K562 (cell line): ENCODE data around the gene ATP9B. TPM values are rescaled to one million over a fixed set of nuclear protein-coding genes. Genes with fewer than 3 reads are reported as not detected.

Experiments used
- ATAC-seq: fragments of 200-7000 bp; cut with Tn5 transposase; 3 replicates; pipeline ENCODE4 v1.9.1; 2020; ENCODE audit warnings: moderate library complexity
- BruUV-seq: library from RNA; stranded (reverse); fragments of 400-500 nt; replicated peaks from 2 replicates; lab custom pipeline; 2021; lab: Mats Ljungman, UMichigan
- CTCF ChIA-PET: fragments of 300-600 bp; formaldehyde crosslinking; extraction: SDS; loops from one replicate; lab custom pipeline; 2021; ENCODE audit warnings: low intra/inter-chr PET ratio; lab: Yijun Ruan, JAX
- POLR2A ChIA-PET: fragments of 300-600, 350-650 bp; sonication (Branson Sonifier 250); formaldehyde crosslinking; extraction: SDS; loops from one replicate; lab custom pipeline; 2021; ENCODE audit warnings: antibody characterized with exemption, inconsistent platforms; lab: Yijun Ruan, JAX
- DNase-seq, 4 experiments: peaks; one replicate each; pipeline versions ENCODE4 v3.0.0 to v3.0.0-alpha.2; 2011 to 2018; ENCODE audit warnings: low spot score in 3 of 4, mixed read lengths in 3 of 4; ENCODE audit errors: extremely low read depth in 1 of 4
- FAIRE-seq: peaks from 2 replicates; lab custom pipeline; 2011; peaks lifted over from hg19 to GRCh38; lab: Jason Lieb, UNC
- H2AFZ ChIP-seq: 2 replicates; pipeline ENCODE4 v1.6.0; 2011; ENCODE audit warnings: low read depth, low read length, control low read depth, inconsistent platforms
- H3K27ac ChIP-seq: fragments of 200-600 bp; 3 replicates; pipeline ENCODE4 v1.8.0; 2011; ENCODE audit warnings: low read depth, mild to moderate bottlenecking, control low read depth, inconsistent platforms, low read length, moderate library complexity, mixed read lengths; ENCODE audit errors: extremely low read depth
- H3K27me3 ChIP-seq, 2 experiments: fragments of 300-600 bp in 1 of 2; 2 replicates in 1 of 2; 3 replicates in 1 of 2; pipeline versions ENCODE4 v1.6.0 to v1.8.0; 2011; ENCODE audit warnings: inconsistent platforms in 2 of 2, low read length in 2 of 2, mild to moderate bottlenecking in 1 of 2, mixed read lengths in 1 of 2, moderate library complexity in 1 of 2; ENCODE audit not compliant: control insufficient read depth in 2 of 2, insufficient read depth in 2 of 2
- H3K36me3 ChIP-seq: fragments of 300-600 bp; 3 replicates; pipeline ENCODE4 v1.8.0; 2011; ENCODE audit warnings: mild to moderate bottlenecking, low read length, inconsistent platforms; ENCODE audit not compliant: control insufficient read depth, insufficient read depth
- H3K4me1 ChIP-seq, 2 experiments: fragments of 200-600 bp in 1 of 2; replicated peaks in 1 of 2; 2 replicates in 1 of 2; 3 replicates in 1 of 2; pipeline versions ENCODE4 v1.5.1 to v1.8.0; 2011; ENCODE audit warnings: inconsistent platforms in 2 of 2, low read length in 2 of 2, mild to moderate bottlenecking in 1 of 2, mixed read lengths in 1 of 2, moderate library complexity in 1 of 2; ENCODE audit not compliant: control insufficient read depth in 2 of 2, insufficient read depth in 2 of 2
- H3K4me2 ChIP-seq: 2 replicates; pipeline ENCODE4 v1.6.1; 2011; ENCODE audit warnings: low read length, control low read depth, inconsistent platforms, mixed read lengths; ENCODE audit not compliant: insufficient read depth
- H3K4me3 ChIP-seq: fragments of 200-600 bp; sonication (generic), shearing (Covaris generic); 2 replicates; pipeline ENCODE4 v1.5.1; 2016; ENCODE audit warnings: control low read depth, inconsistent platforms
- H3K79me2 ChIP-seq: fragments of 200-600 bp; 3 replicates; pipeline ENCODE4 v1.8.0; 2011; ENCODE audit warnings: low read length, inconsistent platforms; ENCODE audit not compliant: control insufficient read depth, insufficient read depth
- H3K9ac ChIP-seq, 2 experiments: 2 replicates each; pipeline versions ENCODE4 v1.6.0 to v1.6.1; 2011; ENCODE audit warnings: low read depth in 2 of 2, low read length in 2 of 2, control low read depth in 1 of 2, inconsistent platforms in 1 of 2, mild to moderate bottlenecking in 1 of 2, mixed read lengths in 1 of 2; ENCODE audit not compliant: insufficient read depth in 1 of 2
- H3K9me1 ChIP-seq: one replicate; pipeline ENCODE4 v1.6.0; 2011; ENCODE audit warnings: inconsistent platforms, mild to moderate bottlenecking, low read length, moderate library complexity; ENCODE audit not compliant: control insufficient read depth, insufficient read depth
- H3K9me3 ChIP-seq: replicated peaks from 2 replicates; pipeline ENCODE4 v1.5.1; 2011; ENCODE audit warnings: low read depth, low read length, inconsistent platforms; ENCODE audit not compliant: control insufficient read depth, insufficient read depth
- H4K20me1 ChIP-seq: replicated peaks from 2 replicates; pipeline ENCODE4 v1.6.1; 2011; ENCODE audit warnings: low read length, inconsistent platforms, mixed read lengths; ENCODE audit not compliant: control insufficient read depth, insufficient read depth
- ELF4 ChIP-seq: fragments of 450-650 bp; formaldehyde crosslinking; IDR thresholded peaks from 2 replicates; pipeline ENCODE4 v1.4.0; 2022; ENCODE audit warnings: missing genetic modification characterization
- HMG20A ChIP-seq: fragments of 450-650 bp; formaldehyde crosslinking; conservative IDR thresholded peaks from 2 replicates; pipeline ENCODE4 v1.4.0; 2020; ENCODE audit warnings: mild to moderate bottlenecking, mixed read lengths
- SRF ChIP-seq, 2 experiments: fragments of 250-450, 450-650 bp in 1 of 2; sonication (Bioruptor Pico) in 1 of 2; sonication (generic) in 1 of 2; formaldehyde crosslinking; IDR thresholded peaks; 2 replicates each; pipeline versions ENCODE4 v1.5.0 to v1.5.1; 2020 to 2022; ENCODE audit warnings: mild to moderate bottlenecking in 1 of 2, missing genetic modification reagents in 1 of 2
- ZBTB11 ChIP-seq, 3 experiments: fragments of 200-800 bp in 1 of 3; fragments of 250-450 bp in 1 of 3; fragments of 450-650 bp in 1 of 3; sonication (Bioruptor Pico) in 1 of 3; sonication (Bioruptor generic) in 1 of 3; formaldehyde crosslinking in 1 of 3; IDR thresholded peaks; 2 replicates each; pipeline versions ENCODE4 v1.6.1 to v1.8.0; 2016 to 2022; ENCODE audit warnings: mild to moderate bottlenecking in 2 of 3, missing genetic modification characterization in 2 of 3, missing compliant biosample characterization in 1 of 3, moderate library complexity in 1 of 3
- WGBS: fragments of 100-300 bp; shearing (Covaris generic); methylation state at CpG from one replicate; pipeline ENCODE4 v1.1.6; 2016; ENCODE audit warnings: low coverage, mixed read lengths; ENCODE audit not compliant: insufficient coverage; ENCODE audit errors: missing lambda C conversion rate; 5-methylcytosine and 5-hydroxymethylcytosine counted together
- in situ Hi-C: fragments of 300-500 bp; cut with MboI; formaldehyde crosslinking; loops from 4 replicates; pipeline ENCODE4 v1.15.0; 2018; ENCODE audit warnings: inconsistent platforms, mixed read lengths
- intact Hi-C: fragments of 100-400 bp; cut with micrococcal nuclease; formaldehyde crosslinking; loops from 2 replicates; pipeline ENCODE4 v1.14.2; 2022
- polyA plus RNA-seq, 8 experiments: library from polyadenylated mRNA; depleted of rRNA in 4 of 8; stranded (reverse) in 5 of 8; unstranded in 3 of 8; fragments of >200 nt; fragmentation: Nextera tagmentation in 2 of 8; fragmentation: Illumina TruSeq in 1 of 8; extraction: Ambion mirVana in 2 of 8; extraction: Trizol in 1 of 8; gene quantifications; 2 replicates each; pipeline versions ENCODE4 v1.2.1 to v1.2.3, GENCODE V29; 2011 to 2014; ENCODE audit warnings: inconsistent platforms in 1 of 8, missing spikeins in 1 of 8
- total RNA-seq, 7 experiments: library from RNA; depleted of rRNA in 6 of 7; stranded (reverse); fragments of >200 nt in 6 of 7; fragmentation: Illumina TruSeq in 2 of 7; extraction: Trizol in 2 of 7; gene quantifications; 2 replicates each; pipeline versions ENCODE4 v1.2.1 to v1.2.3, GENCODE V29; 2011 to 2021; ENCODE audit warnings: low replicate concordance in 1 of 7

Gene ATP9B
- total and polyA plus RNA-seq, 9 of the 15 experiments (the other 6 are each of a cell fraction or from before 2014, with no cell fraction given): 0.66 to 13.2 (median 7.9) TPM

GRCh38 chr18:79373736-79374135 is 304.5 kb downstream of the ATP9B start:
- Histone ChIP-seq H3K79me2 (no peaks in the 10 kb centered on the region), H3K4me3 (no peak overlapping the region), H3K9ac (no peak overlapping the region), H3K27me3 (no peaks in the 10 kb centered on the region), H3K4me1 (no peaks in the 10 kb centered on the region; a peak in 1 of 5 replicates), H3K4me2 (no peak overlapping the region), H3K9me1 (no peaks in the 10 kb centered on the region), H3K9me3 (no peaks in the 10 kb centered on the region), H2AFZ (no peak overlapping the region), H4K20me1 (no peaks in the 10 kb centered on the region), H3K27ac (no peak overlapping the region), H3K36me3 (no peaks in the 10 kb centered on the region)
- no peak for FAIRE-seq
- ATAC-seq: no peak
- CTCF ChIA-PET: no interaction called here
- in situ Hi-C loops: no loop called here
- POLR2A ChIA-PET: no interaction called here
- intact Hi-C loops: no loop called here
- no TSS peak for BruUV-seq
- DNase-seq: no peak
- TF ChIP-seq ZBTB11 (CRISPR knock-in tag; IDR thresholded peaks at IDR 0.05): no peak
- no peak for TF ChIP-seq HMG20A (CRISPR knock-in tag)
- TF ChIP-seq ELF4 (CRISPR knock-in tag): no peak
- no peak for TF ChIP-seq SRF (CRISPR knock-in tag; IDR thresholded peaks at IDR 0.05)
- 71% methylated on average over 9 of the region's 17 CpGs for WGBS
